HepG2 (cell line): ENCODE measurements around the gene PARP11. TPM values are rescaled to one million over a fixed set of nuclear protein-coding genes. Genes with fewer than 3 reads are reported as not detected.

Experiments
- CHCHD3 ChIP-seq: sonication (generic); formaldehyde crosslinking; IDR thresholded peaks from 2 replicates; pipeline ENCODE4 v1.8.0; 2022; ENCODE audit warnings: mild to moderate bottlenecking, missing genetic modification reagents, moderate library complexity
- JUN ChIP-seq: sonication (generic); formaldehyde crosslinking; IDR thresholded peaks from 2 replicates; pipeline ENCODE4 v1.4.0; 2020; ENCODE audit warnings: mild to moderate bottlenecking, missing genetic modification reagents
- NKX3-1 ChIP-seq: sonication (generic); formaldehyde crosslinking; IDR thresholded peaks from 2 replicates; pipeline ENCODE4 v1.5.0; 2020; ENCODE audit warnings: missing genetic modification reagents
- PAX8 ChIP-seq: sonication (generic); formaldehyde crosslinking; IDR thresholded peaks from 2 replicates; pipeline ENCODE4 v1.8.0; 2022; ENCODE audit warnings: mild to moderate bottlenecking, missing genetic modification reagents, borderline replicate concordance
- polyA plus RNA-seq, 8 experiments: library from polyadenylated mRNA; depleted of rRNA in 3 of 8; stranded (reverse) in 7 of 8; unstranded in 1 of 8; fragments of >200 nt; fragmentation: Illumina TruSeq in 4 of 8; extraction: Trizol in 4 of 8; gene quantifications; 2 replicates each; pipeline versions ENCODE4 v1.2.1 to v1.2.3, GENCODE V29; 2011 to 2016; ENCODE audit warnings: low read depth in 4 of 8, missing spikeins in 1 of 8, mixed read lengths in 1 of 8; ENCODE audit not compliant: insufficient read depth in 1 of 8
- total RNA-seq, 5 experiments: library from RNA; depleted of rRNA; stranded (reverse); fragments of >200 nt; fragmentation: Illumina TruSeq; extraction: Trizol; gene quantifications; 2 replicates each; pipeline ENCODE4 v1.2.3, GENCODE V29; 2016; ENCODE audit warnings: low read depth in 1 of 5
- TF ChIP-seq, protein P1 (sequence below): sonication (generic); IDR thresholded peaks from 2 replicates; pipeline ENCODE4 v1.6.1; 2016; ENCODE audit warnings: low read depth, borderline replicate concordance
- TF ChIP-seq, protein P2 (sequence below): sonication (generic); formaldehyde crosslinking; IDR thresholded peaks from 2 replicates; pipeline ENCODE4 v1.4.0; 2020; ENCODE audit warnings: missing genetic modification reagents
- TF ChIP-seq, protein P3 (sequence below): sonication (generic); formaldehyde crosslinking; IDR thresholded peaks from 2 replicates; pipeline ENCODE4 v1.4.0; 2020; ENCODE audit warnings: missing genetic modification reagents

PARP11 gene
- total and polyA plus RNA-seq, 2 of the 13 experiments (the other 11 are each of a cell fraction or from before 2014, with no cell fraction given): 4.0 to 7.6 TPM

DNA sequence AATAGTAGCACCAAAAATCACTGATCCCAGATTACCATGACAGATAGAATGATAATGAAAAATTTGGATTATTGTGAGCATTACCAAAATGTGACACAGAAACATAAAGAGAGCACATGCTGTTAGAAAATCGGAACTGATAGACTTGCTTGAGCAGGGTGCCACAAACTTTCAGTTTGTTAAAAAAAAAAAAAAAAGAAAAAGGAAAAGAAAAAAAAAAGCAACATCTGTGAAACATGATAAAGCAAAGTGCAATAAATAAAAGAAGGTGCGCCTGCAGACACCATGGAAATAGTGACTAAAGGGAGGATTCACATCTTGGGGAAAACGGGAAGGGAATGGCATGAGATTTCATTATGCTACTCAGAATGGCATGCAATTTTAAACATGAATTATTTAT is 6.6 kb upstream of the PARP11 start (continued):
- TF ChIP-seq, protein P1, sequence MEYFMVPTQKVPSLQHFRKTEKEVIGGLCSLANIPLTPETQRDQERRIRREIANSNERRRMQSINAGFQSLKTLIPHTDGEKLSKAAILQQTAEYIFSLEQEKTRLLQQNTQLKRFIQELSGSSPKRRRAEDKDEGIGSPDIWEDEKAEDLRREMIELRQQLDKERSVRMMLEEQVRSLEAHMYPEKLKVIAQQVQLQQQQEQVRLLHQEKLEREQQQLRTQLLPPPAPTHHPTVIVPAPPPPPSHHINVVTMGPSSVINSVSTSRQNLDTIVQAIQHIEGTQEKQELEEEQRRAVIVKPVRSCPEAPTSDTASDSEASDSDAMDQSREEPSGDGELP: no peak
- no peak for TF ChIP-seq PAX8 (CRISPR knock-in tag)
- no peak for TF ChIP-seq CHCHD3 (CRISPR knock-in tag)
- TF ChIP-seq NKX3-1 (CRISPR knock-in tag): no peak
- TF ChIP-seq, protein P2, sequence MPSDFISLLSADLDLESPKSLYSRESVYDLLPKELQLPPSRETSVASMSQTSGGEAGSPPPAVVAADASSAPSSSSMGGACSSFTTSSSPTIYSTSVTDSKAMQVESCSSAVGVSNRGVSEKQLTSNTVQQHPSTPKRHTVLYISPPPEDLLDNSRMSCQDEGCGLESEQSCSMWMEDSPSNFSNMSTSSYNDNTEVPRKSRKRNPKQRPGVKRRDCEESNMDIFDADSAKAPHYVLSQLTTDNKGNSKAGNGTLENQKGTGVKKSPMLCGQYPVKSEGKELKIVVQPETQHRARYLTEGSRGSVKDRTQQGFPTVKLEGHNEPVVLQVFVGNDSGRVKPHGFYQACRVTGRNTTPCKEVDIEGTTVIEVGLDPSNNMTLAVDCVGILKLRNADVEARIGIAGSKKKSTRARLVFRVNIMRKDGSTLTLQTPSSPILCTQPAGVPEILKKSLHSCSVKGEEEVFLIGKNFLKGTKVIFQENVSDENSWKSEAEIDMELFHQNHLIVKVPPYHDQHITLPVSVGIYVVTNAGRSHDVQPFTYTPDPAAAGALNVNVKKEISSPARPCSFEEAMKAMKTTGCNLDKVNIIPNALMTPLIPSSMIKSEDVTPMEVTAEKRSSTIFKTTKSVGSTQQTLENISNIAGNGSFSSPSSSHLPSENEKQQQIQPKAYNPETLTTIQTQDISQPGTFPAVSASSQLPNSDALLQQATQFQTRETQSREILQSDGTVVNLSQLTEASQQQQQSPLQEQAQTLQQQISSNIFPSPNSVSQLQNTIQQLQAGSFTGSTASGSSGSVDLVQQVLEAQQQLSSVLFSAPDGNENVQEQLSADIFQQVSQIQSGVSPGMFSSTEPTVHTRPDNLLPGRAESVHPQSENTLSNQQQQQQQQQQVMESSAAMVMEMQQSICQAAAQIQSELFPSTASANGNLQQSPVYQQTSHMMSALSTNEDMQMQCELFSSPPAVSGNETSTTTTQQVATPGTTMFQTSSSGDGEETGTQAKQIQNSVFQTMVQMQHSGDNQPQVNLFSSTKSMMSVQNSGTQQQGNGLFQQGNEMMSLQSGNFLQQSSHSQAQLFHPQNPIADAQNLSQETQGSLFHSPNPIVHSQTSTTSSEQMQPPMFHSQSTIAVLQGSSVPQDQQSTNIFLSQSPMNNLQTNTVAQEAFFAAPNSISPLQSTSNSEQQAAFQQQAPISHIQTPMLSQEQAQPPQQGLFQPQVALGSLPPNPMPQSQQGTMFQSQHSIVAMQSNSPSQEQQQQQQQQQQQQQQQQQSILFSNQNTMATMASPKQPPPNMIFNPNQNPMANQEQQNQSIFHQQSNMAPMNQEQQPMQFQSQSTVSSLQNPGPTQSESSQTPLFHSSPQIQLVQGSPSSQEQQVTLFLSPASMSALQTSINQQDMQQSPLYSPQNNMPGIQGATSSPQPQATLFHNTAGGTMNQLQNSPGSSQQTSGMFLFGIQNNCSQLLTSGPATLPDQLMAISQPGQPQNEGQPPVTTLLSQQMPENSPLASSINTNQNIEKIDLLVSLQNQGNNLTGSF (CRISPR knock-in tag): no peak
- no peak for TF ChIP-seq JUN (CRISPR knock-in tag)
- TF ChIP-seq, protein P3, sequence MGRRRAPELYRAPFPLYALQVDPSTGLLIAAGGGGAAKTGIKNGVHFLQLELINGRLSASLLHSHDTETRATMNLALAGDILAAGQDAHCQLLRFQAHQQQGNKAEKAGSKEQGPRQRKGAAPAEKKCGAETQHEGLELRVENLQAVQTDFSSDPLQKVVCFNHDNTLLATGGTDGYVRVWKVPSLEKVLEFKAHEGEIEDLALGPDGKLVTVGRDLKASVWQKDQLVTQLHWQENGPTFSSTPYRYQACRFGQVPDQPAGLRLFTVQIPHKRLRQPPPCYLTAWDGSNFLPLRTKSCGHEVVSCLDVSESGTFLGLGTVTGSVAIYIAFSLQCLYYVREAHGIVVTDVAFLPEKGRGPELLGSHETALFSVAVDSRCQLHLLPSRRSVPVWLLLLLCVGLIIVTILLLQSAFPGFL: no peak
- TF ChIP-seq, all 625 proteins: peak for 0
